Measurements from ENCODE around the gene PCP2. TPM values are rescaled to one million over a fixed set of nuclear protein-coding genes. Genes with fewer than 3 reads are reported as not detected.

PCP2 gene
- total RNA-seq, 1 donor from 2014 or later: not detected

DNA sequence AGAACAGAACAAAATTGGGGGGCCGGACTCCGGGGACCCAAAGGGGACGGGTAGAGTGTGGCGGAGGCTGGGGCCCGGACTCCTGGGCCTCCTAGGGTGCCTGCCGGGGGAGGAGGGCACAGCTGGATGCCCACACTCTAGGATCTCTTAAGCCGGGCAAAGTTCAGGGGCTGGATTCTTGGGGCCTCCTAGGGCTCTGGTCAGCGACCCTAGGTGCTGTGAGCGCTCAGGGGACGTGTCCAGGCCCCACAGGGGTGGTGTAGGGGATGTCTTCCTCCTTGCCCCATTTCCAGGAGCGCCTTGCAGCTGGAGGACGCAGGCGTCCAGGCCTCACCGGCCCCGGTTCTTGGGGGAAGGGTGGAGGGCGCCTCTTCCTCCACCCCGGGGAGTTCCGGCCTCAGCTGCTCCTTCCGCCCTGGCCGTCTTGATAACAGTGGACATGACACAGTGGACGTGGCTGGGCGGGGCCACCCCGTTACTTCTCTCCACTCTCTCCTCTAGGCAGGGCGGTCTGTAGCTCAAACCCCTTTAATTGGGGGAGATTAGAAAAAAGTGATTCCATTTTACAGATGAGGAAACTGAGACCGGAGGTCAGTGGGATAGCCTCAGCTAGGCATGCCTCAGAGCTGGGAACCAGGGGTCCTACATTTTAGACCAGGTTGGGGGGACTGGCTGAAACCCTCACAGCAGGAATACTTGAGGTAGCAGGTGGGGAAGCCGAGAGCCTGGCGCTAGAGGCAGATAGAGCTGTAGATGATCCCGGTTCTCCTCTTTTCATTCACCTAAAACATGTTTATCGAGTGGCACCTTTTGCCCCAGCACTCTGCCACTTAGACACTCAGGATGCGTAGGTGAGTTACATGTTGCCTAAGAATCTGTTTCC, 4.1 kb upstream of the PCP2 start:
- Mint-ChIP-seq H3K9me3 (no peaks in the 10 kb centered on the region), H3K27me3 (ENCODE audit: insufficient read depth, low read depth) (peaks cover 19% of the 10 kb centered on the region), H3K4me1 (no peaks in the 10 kb centered on the region), H3K27ac (no peak overlapping the region), H3K4me3 (no peak overlapping the region), H3K36me3 (no peaks in the 10 kb centered on the region)
- Histone ChIP-seq H3F3A (ENCODE audit: low read depth) (peaks cover 22% of the 10 kb centered on the region), H3K4me2 (peak overlapping the region; percentile 84), H2AFZ (replicated peaks) (peak overlapping the region; percentile 60), H3K9me3 (ENCODE audit: low read depth) (no peaks in the 10 kb centered on the region), H3K4me3 (peak overlapping the region; percentile 63), H3K9ac (peak overlapping the region; percentile 15), H3K4me1 (no peaks in the 10 kb centered on the region), H3K27me3 (peaks cover 26% of the 10 kb centered on the region), H4K20me1 (ENCODE audit: low read depth) (no peaks in the 10 kb centered on the region), H3K36me3 (no peaks in the 10 kb centered on the region), H3K27ac (no peak overlapping the region), H3K79me2 (ENCODE audit: low read depth) (no peaks in the 10 kb centered on the region)
- DNase-seq (ENCODE audit: low spot score): peak; percentile 36
- no peak for TF ChIP-seq EZH2 (IDR thresholded peaks at IDR 0.05)

- Histone ChIP-seq H2AFZ (replicated peaks) (peak within 1 kb of the TSS; percentile 60), H3K79me2 (ENCODE audit: low read depth) (peaks cover 3% of the 10 kb centered on the region), H3K9ac (peak within 1 kb of the TSS; percentile 15), H3F3A (ENCODE audit: low read depth) (peaks cover 22% of the 10 kb centered on the region), H3K27ac (no peak within 1 kb of the TSS), H3K4me1 (no peaks in the 10 kb centered on the region), H3K9me3 (ENCODE audit: low read depth) (no peaks in the 10 kb centered on the region), H3K4me2 (peak within 1 kb of the TSS; percentile 84), H3K4me3 (peak within 1 kb of the TSS; percentile 63), H3K27me3 (peaks cover 26% of the 10 kb centered on the region), H4K20me1 (ENCODE audit: low read depth) (no peaks in the 10 kb centered on the region), H3K36me3 (no peaks in the 10 kb centered on the region)
- Mint-ChIP-seq H3K27ac (no peak within 1 kb of the TSS), H3K4me3 (peak within 1 kb of the TSS; percentile 42), H3K36me3 (no peaks in the 10 kb centered on the region), H3K4me1 (no peaks in the 10 kb centered on the region), H3K9me3 (no peaks in the 10 kb centered on the region), H3K27me3 (ENCODE audit: insufficient read depth, low read depth) (peaks cover 19% of the 10 kb centered on the region)
- TF ChIP-seq, protein P1, sequence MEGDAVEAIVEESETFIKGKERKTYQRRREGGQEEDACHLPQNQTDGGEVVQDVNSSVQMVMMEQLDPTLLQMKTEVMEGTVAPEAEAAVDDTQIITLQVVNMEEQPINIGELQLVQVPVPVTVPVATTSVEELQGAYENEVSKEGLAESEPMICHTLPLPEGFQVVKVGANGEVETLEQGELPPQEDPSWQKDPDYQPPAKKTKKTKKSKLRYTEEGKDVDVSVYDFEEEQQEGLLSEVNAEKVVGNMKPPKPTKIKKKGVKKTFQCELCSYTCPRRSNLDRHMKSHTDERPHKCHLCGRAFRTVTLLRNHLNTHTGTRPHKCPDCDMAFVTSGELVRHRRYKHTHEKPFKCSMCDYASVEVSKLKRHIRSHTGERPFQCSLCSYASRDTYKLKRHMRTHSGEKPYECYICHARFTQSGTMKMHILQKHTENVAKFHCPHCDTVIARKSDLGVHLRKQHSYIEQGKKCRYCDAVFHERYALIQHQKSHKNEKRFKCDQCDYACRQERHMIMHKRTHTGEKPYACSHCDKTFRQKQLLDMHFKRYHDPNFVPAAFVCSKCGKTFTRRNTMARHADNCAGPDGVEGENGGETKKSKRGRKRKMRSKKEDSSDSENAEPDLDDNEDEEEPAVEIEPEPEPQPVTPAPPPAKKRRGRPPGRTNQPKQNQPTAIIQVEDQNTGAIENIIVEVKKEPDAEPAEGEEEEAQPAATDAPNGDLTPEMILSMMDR (IDR thresholded peaks at IDR 0.05): no peak
- TF ChIP-seq EZH2 (IDR thresholded peaks at IDR 0.05) (no peak), EZH2phosphoT487 (IDR thresholded peaks at IDR 0.05) (no peak)
- peak; percentile 89 for DNase-seq (ENCODE audit: low spot score)
These were observed 3.3 kb upstream of the PCP2 start, which contains the start of gene STXBP2 for GRCh38 chr19:7636691-7637373. STXBP2 (plus strand) TSS chr19:7637110; CDS start chr19:7637150, 40 bp downstream.

GRCh38 chr19:7636317-7636690, 2.8 kb upstream of the PCP2 start:
- Histone ChIP-seq H3K27me3 (peaks cover 26% of the 10 kb centered on the region), H3K79me2 (ENCODE audit: low read depth) (peaks cover 9% of the 10 kb centered on the region), H3K4me3 (peak overlapping the region; percentile 63), H3K36me3 (no peaks in the 10 kb centered on the region), H3K4me1 (no peaks in the 10 kb centered on the region), H3K27ac (no peak overlapping the region), H3F3A (ENCODE audit: low read depth) (peaks cover 22% of the 10 kb centered on the region), H2AFZ (replicated peaks) (peak overlapping the region; percentile 60), H3K9ac (no peak overlapping the region), H4K20me1 (ENCODE audit: low read depth) (no peaks in the 10 kb centered on the region), H3K9me3 (ENCODE audit: low read depth) (no peaks in the 10 kb centered on the region), H3K4me2 (peak overlapping the region; percentile 84)
- TF ChIP-seq EZH2phosphoT487 (IDR thresholded peaks at IDR 0.05) (no peak), EZH2 (IDR thresholded peaks at IDR 0.05) (no peak)
- TF ChIP-seq, protein P1 (IDR thresholded peaks at IDR 0.05): no peak
- Mint-ChIP-seq H3K4me1 (no peaks in the 10 kb centered on the region), H3K4me3 (peak overlapping the region; percentile 42), H3K9me3 (no peaks in the 10 kb centered on the region), H3K27me3 (ENCODE audit: insufficient read depth, low read depth) (peaks cover 22% of the 10 kb centered on the region), H3K27ac (no peak overlapping the region), H3K36me3 (no peaks in the 10 kb centered on the region)
- DNase-seq (ENCODE audit: low spot score): no peak
